Purkinje cell (primary cell): ENCODE measurements around the gene LEMD1. TPM values are rescaled to one million over a fixed set of nuclear protein-coding genes. Genes with fewer than 3 reads are reported as not detected.

Source experiments
- polyA plus RNA-seq: library from polyadenylated mRNA; unstranded; fragments of >200 nt; fragmentation: Nextera tagmentation; gene quantifications from 2 replicates; pipeline ENCODE4 v1.2.1, GENCODE V29; 2014

LEMD1 gene
- polyA plus RNA-seq = not detected in 2 replicates

GRCh38 chr1:205421798-205422197 lies at the start of gene LEMD1:
TSS of gene LEMD1 (minus strand) at chr1:205422056. CDS start at chr1:205420536, 1,520 bp downstream.

DNA sequence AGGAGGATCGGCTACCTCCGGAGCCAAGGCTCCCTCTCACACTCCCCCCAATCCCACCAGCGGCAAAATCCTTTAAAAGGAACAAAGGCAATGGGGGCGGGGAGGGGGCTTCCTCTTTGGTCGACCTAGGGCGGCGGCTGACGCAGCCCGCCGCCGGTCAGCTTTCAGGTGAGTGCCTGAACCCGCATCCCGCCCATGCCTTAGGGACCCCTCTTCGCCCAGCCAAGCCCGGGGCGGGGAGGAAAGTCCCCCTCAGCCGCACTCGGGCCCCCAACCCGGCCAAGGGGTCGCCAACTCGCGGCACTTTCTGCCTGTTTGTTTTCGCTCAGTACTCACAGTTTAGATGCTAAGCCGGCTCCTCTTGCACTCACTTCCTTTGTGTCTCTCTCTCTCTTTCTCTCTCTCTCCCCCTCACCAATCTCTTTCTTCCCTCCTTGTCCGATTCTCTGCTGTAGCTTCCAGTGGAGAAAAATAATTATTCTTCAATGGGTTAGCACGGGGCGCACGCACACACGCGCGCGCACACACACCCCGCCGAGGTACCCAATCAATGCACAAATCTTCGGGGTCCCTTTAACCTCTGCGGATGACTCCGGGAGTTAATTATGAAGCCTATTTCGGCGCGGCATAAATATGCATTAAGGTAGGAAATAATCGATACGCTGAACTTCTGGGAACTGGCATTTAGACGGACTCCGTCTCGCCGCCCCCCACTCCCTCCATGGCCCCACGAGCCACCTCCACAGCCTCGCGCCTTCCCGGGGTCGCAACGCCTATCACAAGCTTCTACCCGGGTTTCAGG lies 33.9 kb upstream of the LEMD1 start, which contains the start of gene BLACAT1:
BLACAT1 (minus strand) TSS at position 465 of the 802 bp plus-strand sequence.

GRCh38 chr1:205356440-205357139 lies 65.3 kb downstream of the LEMD1 start, which contains the start of gene KLHDC8A:
TSS of gene KLHDC8A (minus strand) at chr1:205356922. CDS start at chr1:205343604, 13,318 bp downstream.

Other genes with a start within 250 kb of the LEMD1 start
- 10.1 and 13.0 TPM in 2 replicates for gene DSTYK, start 210.4 kb downstream of the LEMD1 start, polyA plus RNA-seq
- 0.14 and 0.93 TPM in 2 replicates for gene TMCC2, start 194.1 kb downstream of the LEMD1 start, polyA plus RNA-seq
- gene NUAK2, start 100.3 kb downstream of the LEMD1 start, polyA plus RNA-seq = not detected in 2 replicates
- gene KLHDC8A, start 65.1 kb downstream of the LEMD1 start, polyA plus RNA-seq = 5.6 and 6.6 TPM in 2 replicates
- gene BLACAT1, start 34.0 kb upstream of the LEMD1 start, polyA plus RNA-seq = 0.38 TPM in 1 of 2 replicates, not detected in the other
- gene CDK18, start 82.6 kb upstream of the LEMD1 start, polyA plus RNA-seq = 0.85 TPM in 1 of 2 replicates, not detected in the other
- gene ELK4, start 210.0 kb upstream of the LEMD1 start, polyA plus RNA-seq = 2.8 and 3.6 TPM in 2 replicates